NCI-H774 (cell line): ENCODE results near the gene GLUL.
"Not testable (repeated sequence)": the region's sequence is repeated elsewhere in the genome, so short reads cannot be mapped to it uniquely, and the experiment has no call there.

Experiments used
- DNase-seq: peaks from one replicate; lab custom pipeline; 2025; lab: John Stamatoyannopoulos, UW

Gene GLUL

GRCh38 chr1:182368358-182368757, 23.2 kb downstream of the GLUL start:
- no peak for DNase-seq

GRCh38 chr1:182367926-182368325, 23.7 kb downstream of the GLUL start:
- DNase-seq = no peak

- no peak for DNase-seq
Measured at GRCh38 chr1:182366596-182366995, 25.0 kb downstream of the GLUL start.

- DNase-seq = no peak
Measured at GRCh38 chr1:182359645-182360044, 31.9 kb downstream of the GLUL start.

- DNase-seq = no peak
Measured at GRCh38 chr1:182357913-182358312, 33.7 kb downstream of the GLUL start.

GRCh38 chr1:182357171-182357570, 34.4 kb downstream of the GLUL start:
- DNase-seq = no peak

- DNase-seq = no peak
Measured at GRCh38 chr1:182355723-182356098, 35.9 kb downstream of the GLUL start.

GRCh38 chr1:182351790-182352364, 39.7 kb downstream of the GLUL start:
- no peak for DNase-seq

GRCh38 chr1:182350839-182351238, 40.8 kb downstream of the GLUL start:
- no peak for DNase-seq

GRCh38 chr1:182348961-182349747, 42.4 kb downstream of the GLUL start:
- DNase-seq = no peak

- no peak for DNase-seq
Measured at GRCh38 chr1:182347019-182347418, 44.6 kb downstream of the GLUL start.

GRCh38 chr1:182340233-182341058, 51.1 kb downstream of the GLUL start:
- no peak for DNase-seq

GRCh38 chr1:182339684-182340083, 51.9 kb downstream of the GLUL start:
- DNase-seq = no peak

GRCh38 chr1:182338806-182339370, 52.7 kb downstream of the GLUL start:
- DNase-seq = no peak

GRCh38 chr1:182337736-182338571, 53.6 kb downstream of the GLUL start:
- DNase-seq = no peak

- no peak for DNase-seq
Measured at GRCh38 chr1:182335771-182336566, 55.6 kb downstream of the GLUL start.

- not testable (repeated sequence) for DNase-seq
Measured at GRCh38 chr1:182333071-182333571, 58.5 kb downstream of the GLUL start.

GRCh38 chr1:182332261-182333060, 59.1 kb downstream of the GLUL start:
- DNase-seq = no peak
